ENCODE data around the gene MAGEC2. TPM values are rescaled to one million over a fixed set of nuclear protein-coding genes. Genes with fewer than 3 reads are reported as not detected.

The MAGEC2 gene
- total and polyA plus RNA-seq, 2 experiments from 2014 or later: not detected

DNA sequence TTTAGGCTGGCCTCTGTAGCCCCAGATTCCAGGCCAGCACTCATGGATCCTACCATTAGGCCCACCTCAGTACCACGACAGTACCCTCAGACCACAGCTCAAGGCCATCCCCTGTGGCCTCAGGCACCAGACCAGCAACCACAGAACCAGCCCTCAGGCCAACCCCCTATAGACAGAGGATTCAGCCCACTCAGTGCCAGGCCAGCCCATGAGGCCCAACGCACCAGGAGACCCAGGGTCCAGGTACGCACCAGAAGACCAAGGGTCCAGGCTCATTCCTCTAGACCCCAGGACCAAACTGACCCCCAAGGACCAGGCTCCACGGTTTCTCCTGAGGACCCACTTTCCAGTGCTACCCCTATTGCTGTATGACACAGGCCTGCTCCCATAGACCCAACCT, 39.5 kb upstream of the MAGEC2 start:
- Histone ChIP-seq H3K36me3 (no peaks in the 10 kb centered on the region), H3K4me3 (no peak overlapping the region), H3K27ac (no peak overlapping the region), H3K9me3 (ENCODE audit: low read depth) (no peaks in the 10 kb centered on the region), H3K4me1 (ENCODE audit: low read depth) (no peaks in the 10 kb centered on the region), H3K27me3 (no peaks in the 10 kb centered on the region)
- no peak for DNase-seq (ENCODE audit: low read depth in 1 of 2, low spot score in 1 of 2)
- TF ChIP-seq, protein P1, sequence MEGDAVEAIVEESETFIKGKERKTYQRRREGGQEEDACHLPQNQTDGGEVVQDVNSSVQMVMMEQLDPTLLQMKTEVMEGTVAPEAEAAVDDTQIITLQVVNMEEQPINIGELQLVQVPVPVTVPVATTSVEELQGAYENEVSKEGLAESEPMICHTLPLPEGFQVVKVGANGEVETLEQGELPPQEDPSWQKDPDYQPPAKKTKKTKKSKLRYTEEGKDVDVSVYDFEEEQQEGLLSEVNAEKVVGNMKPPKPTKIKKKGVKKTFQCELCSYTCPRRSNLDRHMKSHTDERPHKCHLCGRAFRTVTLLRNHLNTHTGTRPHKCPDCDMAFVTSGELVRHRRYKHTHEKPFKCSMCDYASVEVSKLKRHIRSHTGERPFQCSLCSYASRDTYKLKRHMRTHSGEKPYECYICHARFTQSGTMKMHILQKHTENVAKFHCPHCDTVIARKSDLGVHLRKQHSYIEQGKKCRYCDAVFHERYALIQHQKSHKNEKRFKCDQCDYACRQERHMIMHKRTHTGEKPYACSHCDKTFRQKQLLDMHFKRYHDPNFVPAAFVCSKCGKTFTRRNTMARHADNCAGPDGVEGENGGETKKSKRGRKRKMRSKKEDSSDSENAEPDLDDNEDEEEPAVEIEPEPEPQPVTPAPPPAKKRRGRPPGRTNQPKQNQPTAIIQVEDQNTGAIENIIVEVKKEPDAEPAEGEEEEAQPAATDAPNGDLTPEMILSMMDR (IDR thresholded peaks at IDR 0.05; ENCODE audit: low read depth, low read length): no peak

DNA sequence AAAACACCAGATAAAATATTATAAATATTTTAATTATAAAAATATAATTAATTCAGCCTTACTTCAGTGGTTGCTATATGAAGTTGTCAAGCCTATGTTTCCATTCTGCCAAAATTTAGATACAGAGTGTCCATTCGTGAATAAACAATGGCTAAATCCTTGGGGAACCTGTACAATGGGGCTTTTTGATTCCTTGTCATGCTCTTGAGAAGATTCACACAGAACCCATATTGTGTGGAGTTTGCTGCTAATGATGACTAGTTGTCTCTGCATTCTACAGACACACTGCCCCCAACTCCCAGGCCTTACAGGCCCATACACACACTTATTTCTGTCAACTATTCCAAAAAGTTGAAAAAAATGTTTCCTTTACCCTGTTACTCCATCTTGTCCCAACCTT, 33.4 kb upstream of the MAGEC2 start:
- no peak overlapping the region for H3K27ac ChIP-seq
- no peaks in the 10 kb centered on the region for H3K9me3 ChIP-seq (ENCODE audit: low read depth)
- TF ChIP-seq, protein P1 (IDR thresholded peaks at IDR 0.05; ENCODE audit: low read depth, low read length): no peak
- no peak for DNase-seq (ENCODE audit: low read depth in 1 of 2, low spot score in 1 of 2)
- H3K4me3 ChIP-seq: no peak overlapping the region
- H3K36me3 ChIP-seq: no peaks in the 10 kb centered on the region
- no peaks in the 10 kb centered on the region for H3K4me1 ChIP-seq (ENCODE audit: low read depth)
- no peaks in the 10 kb centered on the region for H3K27me3 ChIP-seq

DNA sequence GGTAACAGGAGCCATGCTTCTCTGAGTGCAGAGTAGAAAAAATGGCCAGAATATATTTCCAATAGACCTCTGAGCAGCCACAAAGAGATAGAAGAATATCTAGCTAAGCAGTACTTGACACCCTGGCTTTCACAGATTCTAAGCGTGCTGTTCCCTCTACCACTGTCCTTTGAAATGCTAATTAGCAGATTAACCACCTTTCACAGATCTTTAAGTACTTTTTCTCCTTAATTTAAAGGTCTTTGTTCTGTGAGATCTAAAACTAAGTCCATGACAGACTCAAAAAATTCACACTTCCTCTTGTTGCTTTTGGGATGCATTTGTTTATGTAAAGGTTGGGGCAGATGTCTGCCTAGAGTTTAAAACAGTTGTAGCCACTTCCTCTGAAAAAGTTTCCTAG, 28.3 kb upstream of the MAGEC2 start:
- no peak for DNase-seq (ENCODE audit: low read depth in 1 of 2, low spot score in 1 of 2)
- Histone ChIP-seq H3K27ac (no peak overlapping the region), H3K9me3 (ENCODE audit: low read depth) (no peaks in the 10 kb centered on the region), H3K4me1 (ENCODE audit: low read depth) (no peaks in the 10 kb centered on the region), H3K4me3 (no peak overlapping the region), H3K36me3 (no peaks in the 10 kb centered on the region), H3K27me3 (no peaks in the 10 kb centered on the region)
- TF ChIP-seq, protein P1 (IDR thresholded peaks at IDR 0.05; ENCODE audit: low read depth, low read length): no peak

DNA sequence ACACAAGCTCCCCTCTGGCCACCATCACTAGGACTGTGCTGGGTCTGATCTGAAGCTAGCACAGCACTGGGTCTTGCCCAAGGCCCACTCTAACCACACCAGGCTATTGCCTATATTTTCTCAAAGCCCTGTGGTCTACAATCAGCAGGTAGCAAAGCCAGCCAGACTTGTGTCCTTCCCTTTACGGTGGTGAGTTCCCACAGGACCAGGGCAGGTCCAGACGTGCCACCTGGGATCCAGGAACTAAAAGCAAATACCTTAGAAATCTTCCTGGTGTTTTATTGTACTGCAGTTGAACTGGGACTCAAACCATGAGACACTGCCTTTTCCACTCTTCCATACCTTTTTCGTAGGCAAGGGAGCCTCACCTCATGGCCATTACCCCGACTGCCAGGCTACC, 9.0 kb upstream of the MAGEC2 start:
- H3K27me3 ChIP-seq: no peaks in the 10 kb centered on the region
- no peak overlapping the region for H3K4me3 ChIP-seq
- no peak for DNase-seq (ENCODE audit: low read depth in 1 of 2, low spot score in 1 of 2)
- no peak overlapping the region for H3K27ac ChIP-seq
- H3K36me3 ChIP-seq: no peaks in the 10 kb centered on the region
- H3K9me3 ChIP-seq (ENCODE audit: low read depth): no peaks in the 10 kb centered on the region
- TF ChIP-seq, protein P1 (IDR thresholded peaks at IDR 0.05; ENCODE audit: low read depth, low read length): no peak
- H3K4me1 ChIP-seq (ENCODE audit: low read depth): no peaks in the 10 kb centered on the region

DNA sequence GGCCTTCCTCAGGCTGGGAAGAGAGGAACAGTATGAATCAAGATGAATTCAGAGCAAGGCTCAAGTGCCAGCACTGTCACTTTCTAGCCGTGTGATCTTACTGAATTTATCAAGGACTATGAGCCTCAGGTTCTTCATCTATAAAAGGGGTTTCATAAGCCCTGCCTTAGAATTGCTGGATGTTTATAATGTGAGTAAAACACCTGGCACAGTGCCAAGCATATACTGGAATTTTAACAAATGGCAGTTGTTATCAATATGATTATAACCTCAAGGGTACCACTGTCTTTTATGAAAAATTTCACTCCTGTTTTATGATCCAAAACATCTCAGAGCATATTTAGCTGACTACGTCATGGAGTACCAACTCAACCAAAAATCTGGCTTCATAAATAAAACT, 4.0 kb downstream of the MAGEC2 start:
- Histone ChIP-seq H3K36me3 (no peaks in the 10 kb centered on the region), H3K27me3 (no peaks in the 10 kb centered on the region), H3K9me3 (ENCODE audit: low read depth) (no peaks in the 10 kb centered on the region), H3K27ac (no peak overlapping the region), H3K4me3 (no peak overlapping the region), H3K4me1 (ENCODE audit: low read depth) (no peaks in the 10 kb centered on the region)
- DNase-seq (ENCODE audit: low read depth in 1 of 2, low spot score in 1 of 2): no peak
- TF ChIP-seq, protein P1 (IDR thresholded peaks at IDR 0.05; ENCODE audit: low read depth, low read length): no peak

DNA sequence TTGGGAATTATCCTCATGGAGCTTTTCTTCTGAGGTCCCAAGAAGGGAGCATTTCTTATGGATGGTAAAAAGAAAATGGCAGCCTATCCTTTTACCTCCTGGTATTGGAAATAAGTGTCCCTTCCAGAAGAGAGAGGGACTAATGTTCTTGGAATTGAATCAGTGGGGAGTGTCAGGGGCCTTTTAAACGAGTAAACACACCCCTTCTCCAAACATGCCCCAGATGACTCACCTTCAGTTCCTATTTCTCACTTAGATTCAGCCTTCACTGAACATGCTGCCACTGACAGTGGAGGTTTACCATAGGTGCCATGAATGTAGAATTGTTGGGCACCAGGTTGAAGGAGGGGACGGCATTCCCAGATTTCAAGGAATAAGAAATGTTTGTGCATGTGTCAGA, 19.0 kb downstream of the MAGEC2 start:
- H3K4me1 ChIP-seq (ENCODE audit: low read depth): no peaks in the 10 kb centered on the region
- no peak for DNase-seq (ENCODE audit: low read depth in 1 of 2, low spot score in 1 of 2)
- TF ChIP-seq, protein P1 (IDR thresholded peaks at IDR 0.05; ENCODE audit: low read depth, low read length): no peak

More for the DNA sequence above, 19.0 kb downstream of the MAGEC2 start:
- H3K27me3 ChIP-seq: no peaks in the 10 kb centered on the region
- H3K4me3 ChIP-seq: no peak overlapping the region
- H3K9me3 ChIP-seq (ENCODE audit: low read depth): no peaks in the 10 kb centered on the region
- no peaks in the 10 kb centered on the region for H3K36me3 ChIP-seq
- no peak overlapping the region for H3K27ac ChIP-seq
